GM23248 (cell line): Measurements from ENCODE around the gene RPL6. TPM values are rescaled to one million over a fixed set of nuclear protein-coding genes. Genes with fewer than 3 reads are reported as not detected.

ENCODE experiments used
- DNase-seq: peaks from one replicate; pipeline ENCODE4 v3.0.0-alpha.2; 2015
- H2AFZ ChIP-seq: fragments of 200-600 bp; sonication (generic); 2 replicates; pipeline ENCODE4 v1.6.1; 2016; ENCODE audit warnings: antibody characterized with exemption
- H3F3A ChIP-seq: fragments of 200-600 bp; sonication (generic); 2 replicates; pipeline ENCODE4 v1.6.1; 2016; ENCODE audit warnings: mild to moderate bottlenecking, antibody characterized with exemption, mixed run types; ENCODE audit not compliant: insufficient read depth
- H3K27ac ChIP-seq: fragments of 200-600 bp; sonication (generic); 2 replicates; pipeline ENCODE4 v1.5.1; 2016; ENCODE audit warnings: mild to moderate bottlenecking
- H3K27me3 ChIP-seq: fragments of 200-600 bp; sonication (generic); replicated peaks from 2 replicates; pipeline ENCODE4 v1.6.1; 2016; ENCODE audit warnings: mild to moderate bottlenecking; ENCODE audit not compliant: insufficient read depth
- H3K36me3 ChIP-seq: fragments of 200-600 bp; sonication (generic); 2 replicates; pipeline ENCODE4 v1.6.1; 2016; ENCODE audit warnings: low read depth, mild to moderate bottlenecking
- H3K4me1 ChIP-seq: fragments of 200-600 bp; sonication (generic); 2 replicates; pipeline ENCODE4 v1.6.1; 2016; ENCODE audit warnings: mild to moderate bottlenecking; ENCODE audit not compliant: insufficient read depth
- H3K4me2 ChIP-seq: fragments of 200-600 bp; sonication (generic); one replicate; pipeline ENCODE4 v1.6.1; 2016; ENCODE audit warnings: mild to moderate bottlenecking; ENCODE audit not compliant: unreplicated experiment
- H3K4me3 ChIP-seq: fragments of 200-600 bp; sonication (generic); 2 replicates; pipeline ENCODE4 v1.5.1; 2016; ENCODE audit warnings: mild to moderate bottlenecking
- H3K79me2 ChIP-seq: fragments of 200-600 bp; sonication (generic); 2 replicates; pipeline ENCODE4 v1.6.1; 2016; ENCODE audit warnings: mild to moderate bottlenecking; ENCODE audit not compliant: insufficient read depth
- H3K9ac ChIP-seq: fragments of 200-600 bp; sonication (generic); 2 replicates; pipeline ENCODE4 v1.6.1; 2016; ENCODE audit warnings: mild to moderate bottlenecking
- H3K9me2 ChIP-seq: fragments of 200-600 bp; sonication (generic); 2 replicates; pipeline ENCODE4 v1.6.1; 2016; ENCODE audit warnings: mixed run types, mild to moderate bottlenecking, moderate library complexity; ENCODE audit not compliant: insufficient read depth
- H3K9me3 ChIP-seq: fragments of 200-600 bp; sonication (generic); one replicate; pipeline ENCODE4 v1.6.1; 2017; ENCODE audit warnings: low read depth
- H4K20me1 ChIP-seq: fragments of 200-600 bp; sonication (generic); 2 replicates; pipeline ENCODE4 v1.6.0; 2016; ENCODE audit not compliant: insufficient read depth
- EZH2 ChIP-seq: fragments of 200-600 bp; sonication (generic); IDR thresholded peaks from 2 replicates; pipeline ENCODE4 v1.6.1; 2018; ENCODE audit warnings: antibody characterized with exemption, mild to moderate bottlenecking; ENCODE audit not compliant: insufficient read depth, poor library complexity, severe bottlenecking
- EZH2phosphoT487 ChIP-seq: fragments of 200-600 bp; sonication (generic); IDR thresholded peaks from 2 replicates; pipeline ENCODE4 v1.6.1; 2018; ENCODE audit warnings: antibody characterized with exemption, moderate library complexity, mild to moderate bottlenecking, low read depth; ENCODE audit not compliant: insufficient read depth
- WGBS, 2 experiments: methylation state at CpG; one replicate each; pipeline ENCODE4 v1.1.6; 2015 to 2017; ENCODE audit warnings: low lambda C conversion rate in 2 of 2, low coverage in 1 of 2; ENCODE audit errors: missing lambda C conversion rate in 2 of 2; 5-methylcytosine and 5-hydroxymethylcytosine counted together
- in situ Hi-C: fragments of 300-500 bp; cut with MboI; formaldehyde crosslinking; loops from 2 replicates; pipeline ENCODE4 v1.15.0; 2020
- polyA plus RNA-seq: library from polyadenylated mRNA; unstranded; fragments of >200 nt; fragmentation: Nextera tagmentation; extraction: Ambion mirVana; gene quantifications from 2 replicates; pipeline ENCODE4 v1.2.1, GENCODE V29; 2016
- total RNA-seq: library from RNA; depleted of rRNA; stranded (reverse); fragments of >200 nt; shearing (Covaris generic); gene quantifications from 2 replicates; pipeline ENCODE4 v1.2.3, GENCODE V29; 2014

Gene RPL6
- total and polyA plus RNA-seq, 2 experiments from 2014 or later: 391 to 1,254 TPM

- in situ Hi-C loops: loop anchor here (10.0 to 25.0 kb wide), 2 partner anchors 174 to 452 kb away; no protein-coding TSS in a partner anchor
- Histone ChIP-seq H3K36me3 (no peaks in the 10 kb centered on the region), H3K9ac (no peak overlapping the region)
Measured at GRCh38 chr12:112389228-112389627, 20.2 kb downstream of the RPL6 start.

GRCh38 chr12:112386726-112387125 lies 22.7 kb downstream of the RPL6 start:
- H4K20me1 ChIP-seq: no peaks in the 10 kb centered on the region
- H3K9me2 ChIP-seq: no peaks in the 10 kb centered on the region
- H3K4me1 ChIP-seq: peaks cover 8% of the 10 kb centered on the region; the same call in 1 of the 2 replicates
- H3K36me3 ChIP-seq: no peaks in the 10 kb centered on the region
- DNase-seq: peak; percentile 74
- in situ Hi-C loops: loop anchor here (10.0 to 25.0 kb wide), 2 partner anchors 172 to 449 kb away; no protein-coding TSS in a partner anchor
- peak overlapping the region; percentile 87 for H2AFZ ChIP-seq
- peak overlapping the region; percentile 45 for H3K27ac ChIP-seq
- H3K9me3 ChIP-seq: no peaks in the 10 kb centered on the region
- H3K9ac ChIP-seq: peak overlapping the region; percentile 33; the same call in 1 of the 2 replicates
- H3K79me2 ChIP-seq: peaks cover 1% of the 10 kb centered on the region; the same call in 1 of the 2 replicates
- TF ChIP-seq EZH2 (no peak), EZH2phosphoT487 (no peak)
- 37 to 40% methylated on average over 3 of the region's 3 CpGs for WGBS, 2 experiments
- H3K4me3 ChIP-seq: no peak overlapping the region
- H3K4me2 ChIP-seq: peak overlapping the region; percentile 85
- peaks cover 3% of the 10 kb centered on the region; the same call in 1 of the 2 replicates for H3F3A ChIP-seq
- H3K27me3 ChIP-seq: no peaks in the 10 kb centered on the region

More at GRCh38 chr12:112389228-112389627, 20.2 kb downstream of the RPL6 start:
- Histone ChIP-seq H2AFZ (no peak overlapping the region), H3K4me2 (no peak overlapping the region), H4K20me1 (no peaks in the 10 kb centered on the region), H3K4me1 (peaks cover 8% of the 10 kb centered on the region; the same call in 1 of the 2 replicates), H3K9me3 (no peaks in the 10 kb centered on the region), H3K79me2 (no peaks in the 10 kb centered on the region), H3K27me3 (no peaks in the 10 kb centered on the region), H3K27ac (no peak overlapping the region), H3K9me2 (no peaks in the 10 kb centered on the region), H3F3A (peaks cover 3% of the 10 kb centered on the region; the same call in 1 of the 2 replicates), H3K4me3 (no peak overlapping the region)
- WGBS, 2 experiments: 80 to 85% methylated on average over 4 of the region's 4 CpGs
- TF ChIP-seq EZH2 (no peak), EZH2phosphoT487 (no peak)
- DNase-seq: no peak

- DNase-seq: no peak
- H3F3A ChIP-seq: peaks cover 3% of the 10 kb centered on the region; the same call in 1 of the 2 replicates
- H3K36me3 ChIP-seq: no peaks in the 10 kb centered on the region
- 85 to 86% methylated on average over 11 of the region's 11 CpGs for whole genome bisulfite sequencing, 2 experiments
- H3K4me1 ChIP-seq: peaks cover 15% of the 10 kb centered on the region; the same call in 1 of the 2 replicates
- H3K4me3 ChIP-seq: peak overlapping the region; percentile 89
- peak overlapping the region; percentile 100 for H2AFZ ChIP-seq
- peak overlapping the region; percentile 24; the same call in 1 of the 2 replicates for H3K27ac ChIP-seq
- peak overlapping the region; percentile 90 for H3K4me2 ChIP-seq
- H3K9me2 ChIP-seq: no peaks in the 10 kb centered on the region
- H3K9ac ChIP-seq: peak overlapping the region; percentile 80
- no peaks in the 10 kb centered on the region for H4K20me1 ChIP-seq
- TF ChIP-seq EZH2phosphoT487: no peak
- TF ChIP-seq EZH2: no peak
- H3K27me3 ChIP-seq: no peaks in the 10 kb centered on the region
- peaks cover 40% of the 10 kb centered on the region for H3K79me2 ChIP-seq
- no peaks in the 10 kb centered on the region for H3K9me3 ChIP-seq
- in situ Hi-C loops: loop anchor here (10.0 to 25.0 kb wide), 2 partner anchors 168 to 446 kb away; no protein-coding TSS in a partner anchor
Measured at GRCh38 chr12:112382866-112383265, 26.5 kb downstream of the RPL6 start.

GRCh38 chr12:112381883-112382796 lies 27.3 kb downstream of the RPL6 start, which contains the start of gene HECTD4:
Gene HECTD4 (minus strand): TSS chr12:112382431. CDS start chr12:112382128, 303 bp downstream.
- in situ Hi-C loops: loop anchor here (10.0 to 25.0 kb wide), 2 partner anchors 167 to 445 kb away; no protein-coding TSS in a partner anchor
- peak within 1 kb of the TSS; percentile 80 for H3K9ac ChIP-seq
- peak within 1 kb of the TSS; percentile 100 for H2AFZ ChIP-seq

More at GRCh38 chr12:112381883-112382796, 27.3 kb downstream of the RPL6 start, which contains the start of gene HECTD4:
- peaks cover 2% of the 10 kb centered on the region; the same call in 1 of the 2 replicates for H3F3A ChIP-seq
- peak within 1 kb of the TSS; percentile 26 for H3K27ac ChIP-seq
- TF ChIP-seq EZH2 (no peak), EZH2phosphoT487 (no peak)
- no peaks in the 10 kb centered on the region for H4K20me1 ChIP-seq
- H3K4me1 ChIP-seq: peaks cover 14% of the 10 kb centered on the region; the same call in 1 of the 2 replicates
- DNase-seq: peak; percentile 98
- no peaks in the 10 kb centered on the region for H3K9me3 ChIP-seq
- no peaks in the 10 kb centered on the region for H3K36me3 ChIP-seq
- H3K27me3 ChIP-seq: no peaks in the 10 kb centered on the region
- peak within 1 kb of the TSS; percentile 89 for H3K4me3 ChIP-seq
- H3K9me2 ChIP-seq: no peaks in the 10 kb centered on the region
- H3K4me2 ChIP-seq: peak within 1 kb of the TSS; percentile 90
- 0 to 1% methylated on average over 60 to 61 of the region's 106 CpGs for WGBS, 2 experiments
- peaks cover 47% of the 10 kb centered on the region for H3K79me2 ChIP-seq
